HL-60/S4 (cell line): ENCODE data around the gene AAR2.

Experiments used
- in situ Hi-C: fragments of 300-500 bp; cut with MboI; formaldehyde crosslinking; loops from 2 replicates; pipeline ENCODE4 v1.14.3; 2022; ENCODE audit warnings: low sequenced_read_pairs

AAR2 gene

GRCh38 chr20:36216314-36217025, 19.8 kb upstream of the AAR2 start:
- in situ Hi-C loops, result loop anchor here (25.0 kb wide), 2 partner anchors 221 to 671 kb away; partner anchors contain the start of gene TLDC2

GRCh38 chr20:36217226-36217625, 19.1 kb upstream of the AAR2 start:
- in situ Hi-C loops, result loop anchor here (25.0 kb wide), 2 partner anchors 220 to 670 kb away; partner anchors contain the start of gene TLDC2

DNA sequence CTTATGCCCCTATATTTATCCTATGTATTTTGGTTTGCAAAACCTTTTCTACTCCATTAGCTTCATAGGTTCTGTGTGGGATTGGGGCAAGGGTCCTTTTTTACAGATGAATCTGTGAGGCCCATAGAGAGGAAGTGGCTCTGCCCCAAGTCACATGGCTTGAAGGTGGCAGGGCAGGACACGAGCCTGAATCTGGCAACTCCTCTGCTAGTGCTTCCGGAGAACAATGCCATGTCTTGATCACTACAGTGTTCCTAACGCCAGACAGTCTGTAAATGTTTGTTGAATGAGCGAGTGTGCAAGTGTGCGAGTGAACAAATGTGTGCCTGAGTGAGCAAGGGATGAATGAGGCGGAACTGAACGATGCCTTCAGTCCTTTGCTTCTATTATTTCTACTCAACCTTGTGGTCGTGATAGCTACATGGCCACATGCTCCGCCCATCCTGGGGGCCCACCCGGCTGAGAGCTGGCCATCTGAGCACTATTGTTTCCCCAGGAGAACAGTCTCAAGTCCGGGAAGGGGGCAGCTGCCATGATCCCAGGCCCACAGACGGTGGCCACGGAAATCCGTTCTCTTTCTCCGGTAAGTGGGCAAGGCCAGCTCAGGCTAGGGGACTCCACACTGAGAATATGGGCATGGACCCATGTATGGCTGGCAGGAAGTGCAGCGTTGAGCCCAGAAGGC, 17.8 kb upstream of the AAR2 start:
- in situ Hi-C loops, result loop anchor here (25.0 kb wide), 2 partner anchors 219 to 669 kb away; partner anchors contain the start of gene TLDC2

GRCh38 chr20:36219671-36220220, 16.5 kb upstream of the AAR2 start:
- in situ Hi-C loops, result loop anchor here (25.0 kb wide), 2 partner anchors 218 to 668 kb away; partner anchors contain the start of gene TLDC2

- in situ Hi-C loops, result no loop called here
These were observed 10.6 kb upstream of the AAR2 start for GRCh38 chr20:36225666-36226065.

- in situ Hi-C loops, result no loop called here
These were observed 7.5 kb upstream of the AAR2 start for GRCh38 chr20:36228770-36229169.

GRCh38 chr20:36230019-36230418, 6.3 kb upstream of the AAR2 start:
- in situ Hi-C loops, result no loop called here

DNA sequence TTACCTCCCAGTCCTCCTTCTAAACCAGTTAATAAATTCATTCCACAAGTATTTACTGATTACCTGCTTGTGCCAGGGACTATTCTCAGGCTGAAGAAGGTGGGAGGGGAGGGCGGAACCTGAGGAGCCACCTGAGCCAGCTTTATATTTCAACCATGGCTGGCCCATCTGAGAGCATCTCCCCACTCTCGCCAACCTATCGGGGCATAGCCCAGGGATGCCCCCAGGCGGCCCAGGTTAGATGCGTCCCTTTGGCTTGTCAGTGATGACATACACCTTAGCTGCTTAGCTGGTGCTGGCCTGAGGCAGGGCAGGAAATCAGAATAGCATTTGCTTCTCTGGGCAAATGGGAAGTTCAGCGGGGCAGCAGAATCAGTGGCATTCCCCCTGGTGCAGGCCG, 4.9 kb upstream of the AAR2 start:
- in situ Hi-C loops, result no loop called here

DNA sequence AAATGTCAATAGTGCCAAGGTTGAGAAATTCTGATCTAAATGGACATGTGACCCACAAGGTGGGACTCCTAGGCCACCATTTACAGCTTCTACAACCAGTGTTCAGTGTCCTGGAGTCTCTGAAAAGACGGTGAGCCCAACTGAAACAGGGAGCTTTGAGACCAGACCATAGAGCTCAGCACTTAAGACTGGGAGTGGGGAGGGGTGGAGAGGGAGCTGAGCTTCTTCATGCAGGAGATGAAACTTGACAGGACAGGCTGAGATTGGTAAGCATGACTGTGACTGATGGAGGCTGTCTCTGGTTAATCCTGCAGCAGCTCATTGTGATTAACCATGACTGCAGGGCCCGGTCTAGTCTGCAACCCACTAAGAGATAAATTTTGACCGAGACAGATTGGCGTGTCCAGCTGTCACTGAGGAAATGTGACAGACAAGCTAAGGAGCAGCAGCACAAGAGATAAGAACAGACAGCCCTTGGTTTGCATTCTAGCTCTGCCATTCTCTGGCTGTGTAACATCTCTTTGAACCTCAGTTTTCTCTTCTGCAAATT, 1.4 kb upstream of the AAR2 start:
- in situ Hi-C loops, result no loop called here

GRCh38 chr20:36236786-36237121, 476 bp downstream of the AAR2 start:
- in situ Hi-C loops, result no loop called here

GRCh38 chr20:36237477-36237876, 1.2 kb downstream of the AAR2 start:
- in situ Hi-C loops, result no loop called here

DNA sequence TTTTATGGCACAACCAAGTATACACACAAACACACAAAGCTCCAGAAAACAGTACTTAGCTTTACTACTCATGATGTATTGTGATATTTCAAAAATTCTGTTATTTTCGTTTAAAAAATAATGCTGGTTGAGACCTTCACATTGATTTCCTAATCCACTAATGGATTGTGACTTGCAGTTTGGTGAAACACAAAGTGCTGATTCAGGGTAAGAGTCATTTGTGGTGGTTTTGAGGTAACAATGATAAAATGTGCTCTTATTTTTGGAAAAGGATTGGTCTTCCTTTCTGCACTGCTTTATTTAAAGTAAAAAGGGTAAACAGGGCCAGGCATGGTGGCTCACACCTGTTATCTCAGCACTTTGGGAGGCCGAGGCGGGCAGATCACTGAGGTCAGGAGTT, 1.9 kb downstream of the AAR2 start:
- in situ Hi-C loops, result no loop called here

DNA sequence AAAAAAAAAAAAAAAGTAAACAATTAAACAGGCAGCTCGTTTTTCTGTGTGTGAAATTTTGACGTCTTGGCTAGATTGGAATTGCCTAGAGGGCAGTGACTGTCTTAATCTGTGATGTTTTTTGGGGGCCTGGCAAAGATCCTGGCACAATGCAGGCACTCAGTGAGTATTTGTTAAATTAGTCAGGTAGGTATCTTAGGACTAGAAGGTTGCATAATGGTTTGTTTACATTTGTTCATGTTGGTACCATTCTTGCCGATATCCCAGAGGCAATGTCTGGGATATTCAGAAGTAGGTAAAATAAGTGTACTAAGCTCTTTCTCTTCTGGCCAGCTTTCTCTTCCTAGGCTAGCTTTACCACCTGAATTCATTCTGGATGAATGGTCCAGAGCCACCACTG, 2.5 kb downstream of the AAR2 start:
- in situ Hi-C loops, result no loop called here

DNA sequence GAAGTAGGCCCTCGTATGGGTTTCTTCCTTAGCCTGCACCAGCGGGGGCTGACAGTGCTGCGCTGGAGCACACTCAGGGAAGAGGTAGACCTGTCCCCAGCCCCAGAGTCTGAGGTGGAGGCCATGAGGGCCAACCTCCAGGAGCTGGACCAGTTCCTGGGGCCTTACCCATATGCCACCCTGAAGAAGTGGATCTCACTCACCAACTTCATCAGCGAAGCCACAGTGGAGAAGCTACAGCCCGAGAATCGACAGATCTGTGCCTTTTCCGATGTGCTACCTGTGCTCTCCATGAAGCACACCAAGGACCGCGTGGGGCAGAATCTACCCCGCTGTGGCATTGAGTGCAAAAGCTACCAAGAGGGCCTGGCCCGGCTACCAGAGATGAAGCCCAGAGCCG, 3.8 kb downstream of the AAR2 start:
- in situ Hi-C loops, result no loop called here

GRCh38 chr20:36241678-36242077, 5.4 kb downstream of the AAR2 start:
- in situ Hi-C loops, result no loop called here

- in situ Hi-C loops, result no loop called here
These were observed 7.4 kb downstream of the AAR2 start for GRCh38 chr20:36243726-36244125.

GRCh38 chr20:36246401-36246800, 10.1 kb downstream of the AAR2 start:
- in situ Hi-C loops, result no loop called here

- in situ Hi-C loops, result no loop called here
These were observed 12.6 kb downstream of the AAR2 start for GRCh38 chr20:36248836-36249235.

GRCh38 chr20:36249450-36249849, 13.2 kb downstream of the AAR2 start:
- in situ Hi-C loops, result no loop called here

DNA sequence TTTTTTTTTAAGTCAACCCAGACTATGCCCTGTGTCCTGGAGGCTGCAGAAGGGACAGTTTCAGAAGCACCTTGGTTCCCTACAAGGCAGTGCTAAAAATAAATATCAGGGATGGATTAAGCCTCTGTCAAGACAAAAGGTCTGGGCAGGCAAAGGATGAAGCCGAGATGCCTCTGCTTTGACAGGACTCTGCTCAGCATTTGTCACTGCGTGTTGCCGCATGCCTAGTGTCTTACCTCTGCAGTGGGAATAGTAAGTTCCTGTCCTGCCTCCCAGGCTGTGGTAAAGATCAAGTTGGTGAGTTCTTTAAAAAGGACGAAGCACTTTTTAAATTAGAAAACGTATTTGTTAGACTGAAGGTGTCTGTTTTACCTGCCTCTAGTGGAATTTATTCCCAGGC, 15.1 kb downstream of the AAR2 start:
- in situ Hi-C loops, result no loop called here

GRCh38 chr20:36252511-36252910, 16.2 kb downstream of the AAR2 start:
- in situ Hi-C loops, result no loop called here

GRCh38 chr20:36253036-36253435, 16.8 kb downstream of the AAR2 start:
- in situ Hi-C loops, result no loop called here
